Cardiac septum (tissue), 1 donor: ENCODE data around the gene CCR9. TPM values are rescaled to one million over a fixed set of nuclear protein-coding genes. Genes with fewer than 3 reads are reported as not detected.

ENCODE experiments used
- DNase-seq: peaks from one replicate; pipeline ENCODE4 v3.0.0-alpha.2; 2020; ENCODE audit warnings: low spot score
- intact Hi-C: fragments of 100-400 bp; cut with DNase I; formaldehyde crosslinking; loops from one replicate; pipeline ENCODE4 v1.14.0; 2022
- total RNA-seq: library from RNA; stranded (reverse); fragmentation: NEBNext Ultra II Directional; extraction: Animal tissue kit (Norgen Biotek cat#: 25700); gene quantifications from one replicate; pipeline ENCODE4 v1.2.1, GENCODE V29; 2021
- donor health status: DM: no; HTN: no; CAD: no.

The CCR9 gene
- total RNA-seq, 1 donor from 2014 or later: not detected

DNA sequence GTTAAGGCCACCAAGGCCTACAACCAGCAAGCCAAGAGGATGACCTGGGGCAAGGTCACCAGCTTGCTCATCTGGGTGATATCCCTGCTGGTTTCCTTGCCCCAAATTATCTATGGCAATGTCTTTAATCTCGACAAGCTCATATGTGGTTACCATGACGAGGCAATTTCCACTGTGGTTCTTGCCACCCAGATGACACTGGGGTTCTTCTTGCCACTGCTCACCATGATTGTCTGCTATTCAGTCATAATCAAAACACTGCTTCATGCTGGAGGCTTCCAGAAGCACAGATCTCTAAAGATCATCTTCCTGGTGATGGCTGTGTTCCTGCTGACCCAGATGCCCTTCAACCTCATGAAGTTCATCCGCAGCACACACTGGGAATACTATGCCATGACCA, 60.5 kb downstream of the CCR9 start:
- no peak for DNase-seq
- intact Hi-C loops: no loop called here

DNA sequence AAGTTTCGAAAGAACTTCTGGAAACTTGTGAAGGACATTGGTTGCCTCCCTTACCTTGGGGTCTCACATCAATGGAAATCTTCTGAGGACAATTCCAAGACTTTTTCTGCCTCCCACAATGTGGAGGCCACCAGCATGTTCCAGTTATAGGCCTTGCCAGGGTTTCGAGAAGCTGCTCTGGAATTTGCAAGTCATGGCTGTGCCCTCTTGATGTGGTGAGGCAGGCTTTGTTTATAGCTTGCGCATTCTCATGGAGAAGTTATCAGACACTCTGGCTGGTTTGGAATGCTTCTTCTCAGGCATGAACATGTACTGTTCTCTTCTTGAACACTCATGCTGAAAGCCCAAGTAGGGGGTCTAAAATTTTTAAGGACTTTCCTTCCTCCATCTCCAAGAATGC, 61.0 kb downstream of the CCR9 start:
- intact Hi-C loops: no loop called here
- peak; percentile 14 for DNase-seq

DNA sequence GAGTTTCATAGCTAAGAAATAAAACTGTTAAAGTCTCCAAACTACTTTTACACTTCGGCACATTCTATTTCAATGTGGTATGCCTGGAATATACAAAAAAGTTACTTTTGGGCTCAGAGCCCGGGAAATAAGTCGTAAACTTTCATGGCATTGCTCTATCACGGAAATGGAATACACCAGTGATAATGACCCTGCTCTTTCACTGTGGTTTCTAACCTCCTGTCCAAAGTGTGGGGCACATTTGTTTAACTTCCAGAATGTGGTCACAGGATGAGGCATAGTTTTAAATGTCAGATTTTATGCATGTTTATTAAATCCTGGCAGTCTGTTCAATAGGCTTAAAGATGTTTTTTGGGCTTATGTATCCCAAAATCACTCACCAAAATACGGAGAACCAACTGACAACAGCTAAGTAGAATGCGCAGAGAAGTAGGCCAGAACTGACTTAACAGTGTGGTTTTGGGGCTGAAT, 62.0 kb downstream of the CCR9 start:
- DNase-seq: no peak
- intact Hi-C loops: no loop called here

DNA sequence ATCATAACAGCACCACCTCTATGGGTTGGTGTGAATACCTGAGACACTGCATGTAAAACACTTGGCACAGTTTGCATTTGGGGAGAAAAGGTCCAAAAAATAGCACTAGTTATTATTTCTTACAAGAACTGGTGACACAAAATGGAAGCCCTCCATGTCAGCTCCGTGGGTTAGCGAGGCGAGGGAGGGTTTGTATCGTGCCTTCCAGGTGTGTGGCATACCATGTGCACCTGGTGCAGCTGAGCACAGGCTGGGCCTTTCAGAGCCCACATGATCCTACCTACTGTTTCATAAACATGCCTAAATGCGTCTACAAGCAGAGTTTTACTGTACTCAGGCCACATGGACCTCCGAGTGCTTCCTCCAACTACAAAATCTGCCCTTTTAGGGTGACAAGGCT, 62.5 kb downstream of the CCR9 start:
- DNase-seq: peak; percentile 19
- intact Hi-C loops: no loop called here

DNA sequence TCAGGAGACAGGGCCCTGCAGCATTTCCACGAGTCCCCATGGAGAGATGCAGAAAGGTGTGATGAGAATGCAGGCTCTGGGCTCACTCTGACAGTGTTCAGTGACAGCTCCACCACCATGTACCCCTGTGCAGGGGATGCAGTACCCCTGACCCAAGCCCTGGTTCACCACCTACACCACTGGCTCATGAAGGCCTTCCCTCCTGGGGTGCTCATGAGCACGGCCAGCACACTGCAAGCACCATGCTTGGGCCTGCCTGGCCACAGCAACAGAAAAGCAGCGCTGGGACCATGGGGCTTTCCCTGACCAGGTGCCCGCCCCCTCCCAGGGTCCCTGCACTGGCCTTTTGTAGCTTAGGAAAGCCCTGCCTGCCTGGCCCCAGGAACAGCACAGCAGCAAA, 63.1 kb downstream of the CCR9 start:
- intact Hi-C loops: no loop called here
- DNase-seq: peak; percentile 41

DNA sequence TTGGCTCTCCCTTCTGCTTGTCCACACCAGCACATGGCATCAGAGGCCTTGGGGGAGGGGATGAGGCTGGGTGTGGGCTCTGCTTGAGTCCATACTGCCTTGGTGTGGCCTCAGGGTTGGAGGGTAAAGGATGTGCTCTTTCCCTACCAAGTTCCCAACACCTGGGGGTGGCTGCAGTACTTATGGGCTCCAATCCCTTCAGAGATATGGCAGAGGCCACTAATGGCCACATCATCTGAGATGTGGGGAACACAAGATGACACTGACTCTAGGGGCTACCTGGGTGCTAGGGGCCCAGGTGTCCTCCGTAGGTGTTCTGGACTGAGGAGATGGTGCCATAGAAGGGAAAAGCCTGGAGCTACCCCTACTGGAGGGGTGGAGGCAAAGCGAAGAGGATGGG, 63.8 kb downstream of the CCR9 start:
- intact Hi-C loops: no loop called here
- DNase-seq: peak; percentile 43

DNA sequence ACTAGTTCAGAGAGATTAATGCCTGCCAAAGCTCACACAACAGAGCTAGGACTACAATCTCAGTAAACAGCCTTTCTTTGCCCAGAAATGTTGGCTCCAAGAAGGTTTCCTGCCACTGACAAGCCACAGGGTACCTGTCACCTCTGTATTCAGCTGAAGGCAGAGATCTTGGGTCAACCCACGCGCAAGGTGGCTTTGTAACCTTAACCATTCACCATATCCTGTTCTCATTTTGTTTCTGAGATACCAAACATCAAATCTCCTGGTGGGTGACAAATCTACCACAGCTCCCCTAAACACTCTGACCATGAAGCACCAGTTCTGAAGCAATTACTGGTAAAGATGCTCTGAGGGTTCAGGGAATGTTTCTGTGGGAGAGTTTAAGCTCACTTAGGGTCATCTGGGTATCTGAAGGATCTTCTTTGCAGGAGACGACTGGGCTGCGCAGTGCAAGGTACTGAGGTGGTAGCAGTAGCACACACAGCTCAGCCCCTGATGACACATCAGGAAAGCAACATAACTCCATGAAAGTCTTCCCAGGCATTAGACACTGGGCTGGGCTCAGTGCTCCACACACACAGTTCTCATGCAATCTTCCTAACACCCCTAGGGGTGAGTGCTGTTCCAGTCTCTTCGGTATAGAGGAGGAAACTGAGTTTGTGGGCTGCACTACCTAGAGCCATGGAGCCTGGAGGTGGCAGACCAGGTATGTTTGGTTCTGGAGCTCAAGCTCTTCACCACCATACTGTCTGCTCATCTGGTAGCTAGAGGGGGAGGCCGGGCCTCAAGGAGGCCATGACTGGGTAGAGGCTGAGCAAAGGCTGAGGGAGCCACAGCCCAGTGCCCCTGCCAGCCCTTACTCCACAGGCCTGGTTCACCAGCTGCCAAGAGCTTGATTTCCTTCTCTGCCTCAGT, 64.6 kb downstream of the CCR9 start:
- intact Hi-C loops: no loop called here
- peak; percentile 53 for DNase-seq

DNA sequence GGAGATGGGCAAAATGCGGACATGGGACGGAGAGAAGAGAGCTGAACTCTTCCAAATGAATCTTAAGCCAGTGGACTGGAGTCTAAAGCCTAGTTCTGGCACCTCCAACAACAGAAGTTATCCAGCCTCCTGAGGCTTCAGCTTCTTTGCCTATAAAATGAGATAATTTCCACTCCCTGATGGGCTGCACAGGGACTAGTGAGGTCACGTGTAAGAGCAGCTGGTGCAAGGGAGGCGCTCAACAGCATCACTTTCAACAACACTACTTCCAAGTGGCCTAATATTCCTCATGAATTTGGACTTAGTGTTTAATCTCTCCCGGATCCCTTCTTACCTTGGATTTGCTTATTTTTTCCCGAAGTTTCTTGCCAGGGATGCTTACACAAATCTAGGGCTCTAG, 65.6 kb downstream of the CCR9 start:
- DNase-seq: no peak
- intact Hi-C loops: no loop called here

DNA sequence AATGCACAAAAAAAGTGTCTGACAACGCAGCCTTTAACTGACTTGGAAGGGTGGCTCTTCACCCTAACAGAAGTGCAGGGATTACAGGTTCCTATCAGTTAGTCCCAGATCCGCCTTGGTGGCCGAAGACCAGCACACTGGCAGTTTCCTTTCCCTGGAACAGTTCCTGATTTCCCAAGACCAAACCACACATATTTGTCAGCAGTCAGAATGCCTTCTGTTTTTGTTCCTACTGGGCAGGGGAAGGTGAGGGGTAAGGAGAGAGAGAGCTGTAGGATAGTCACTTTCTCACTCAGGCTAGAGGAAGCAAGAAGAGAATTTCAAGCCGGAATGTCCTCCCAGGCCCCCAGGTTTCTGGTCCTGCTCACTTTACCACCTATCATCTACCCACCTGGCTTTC, 66.1 kb downstream of the CCR9 start:
- intact Hi-C loops: no loop called here
- peak; percentile 17 for DNase-seq

Other genes starting within 250 kb of the CCR9 start
- gene SACM1L, start 197.1 kb upstream of the CCR9 start, total RNA-seq: 29.6 TPM
- gene SLC6A20, start 90.0 kb upstream of the CCR9 start, total RNA-seq: not detected
- gene LZTFL1, start 44.4 kb upstream of the CCR9 start, total RNA-seq: 6.0 TPM
- gene CXCR6, start 56.9 kb downstream of the CCR9 start, total RNA-seq: 0.32 TPM
- gene FYCO1, start 109.3 kb downstream of the CCR9 start, total RNA-seq: 129 TPM
- gene XCR1, start 140.9 kb downstream of the CCR9 start, total RNA-seq: not detected